ENCODE results near the gene RASSF3.

The RASSF3 gene

GRCh38 chr12:64696080-64696741, 85.9 kb downstream of the RASSF3 start:
- DNase-seq = no peak

- no peak for DNase-seq
Observed at GRCh38 chr12:64699504-64700115, 89.3 kb downstream of the RASSF3 start.

GRCh38 chr12:64700532-64700931, 90.2 kb downstream of the RASSF3 start:
- DNase-seq = no peak

- no peak for DNase-seq
Observed at GRCh38 chr12:64701283-64701682, 91.0 kb downstream of the RASSF3 start.

GRCh38 chr12:64706306-64706705, 96.0 kb downstream of the RASSF3 start:
- DNase-seq = no peak

GRCh38 chr12:64706857-64707256, 96.6 kb downstream of the RASSF3 start:
- no peak for DNase-seq

- no peak for DNase-seq
Observed at GRCh38 chr12:64707362-64707761, 97.1 kb downstream of the RASSF3 start.

GRCh38 chr12:64707926-64708325, 97.6 kb downstream of the RASSF3 start:
- no peak for DNase-seq

GRCh38 chr12:64709429-64709828, 99.1 kb downstream of the RASSF3 start:
- no peak for DNase-seq

- no peak for DNase-seq
Observed at GRCh38 chr12:64713376-64713775, 103.1 kb downstream of the RASSF3 start.

- peak; percentile 47 for DNase-seq
Observed at GRCh38 chr12:64714551-64714968, 104.3 kb downstream of the RASSF3 start.

GRCh38 chr12:64716371-64716770, 106.1 kb downstream of the RASSF3 start:
- no peak for DNase-seq

GRCh38 chr12:64716839-64717455, 106.7 kb downstream of the RASSF3 start:
- DNase-seq = no peak

GRCh38 chr12:64718649-64719048, 108.4 kb downstream of the RASSF3 start:
- DNase-seq = no peak

- DNase-seq = no peak
Observed at GRCh38 chr12:64720884-64721283, 110.6 kb downstream of the RASSF3 start.

GRCh38 chr12:64722835-64723234, 112.5 kb downstream of the RASSF3 start:
- DNase-seq = no peak

- DNase-seq = no peak
Observed at GRCh38 chr12:64723630-64724029, 113.3 kb downstream of the RASSF3 start.

- DNase-seq = no peak
Observed at GRCh38 chr12:64724201-64724745, 114.0 kb downstream of the RASSF3 start.

GRCh38 chr12:64729909-64730587, 119.8 kb downstream of the RASSF3 start:
- DNase-seq = no peak

- DNase-seq = no peak
Observed at GRCh38 chr12:64730588-64730969, 120.3 kb downstream of the RASSF3 start.

GRCh38 chr12:64731683-64732082, 121.4 kb downstream of the RASSF3 start:
- no peak for DNase-seq

GRCh38 chr12:64733857-64734256, 123.6 kb downstream of the RASSF3 start:
- DNase-seq = no peak

GRCh38 chr12:64735442-64735841, 125.1 kb downstream of the RASSF3 start:
- no peak for DNase-seq

GRCh38 chr12:64736771-64737170, 126.5 kb downstream of the RASSF3 start:
- no peak for DNase-seq

Measured in activated CD4-positive, alpha-beta T cell treated with anti-CD3 and anti-CD28 coated beads, Interleukin-10, Interleukin-2, amounts not matched to agents 100 ng/mL and 50 ng/mL, durations not matched to agents 16 hours and 8 hours (primary cell).